ENCODE measurements around the gene PAPPA. TPM values are rescaled to one million over a fixed set of nuclear protein-coding genes. Genes with fewer than 3 reads are reported as not detected.
A peak's percentile ranks its signal among the peaks of the same experiment; 100 is the strongest.

PAPPA gene
- total RNA-seq, 1 donor from 2014 or later, result 219 TPM

- Mint-ChIP-seq H3K9me3 (ENCODE audit: low read depth) (no peaks in the 10 kb centered on the region), H3K27ac (ENCODE audit: unreplicated experiment) (no peak overlapping the region), H3K4me1 (ENCODE audit: low read depth) (peaks cover 9% of the 10 kb centered on the region), H3K36me3 (ENCODE audit: low read depth) (peaks cover 50% of the 10 kb centered on the region), H3K4me3 (ENCODE audit: unreplicated experiment) (no peak overlapping the region), H3K27me3 (ENCODE audit: low read depth) (no peaks in the 10 kb centered on the region)
- no peak for DNase-seq (ENCODE audit: low spot score)
- TF ChIP-seq, protein P1, sequence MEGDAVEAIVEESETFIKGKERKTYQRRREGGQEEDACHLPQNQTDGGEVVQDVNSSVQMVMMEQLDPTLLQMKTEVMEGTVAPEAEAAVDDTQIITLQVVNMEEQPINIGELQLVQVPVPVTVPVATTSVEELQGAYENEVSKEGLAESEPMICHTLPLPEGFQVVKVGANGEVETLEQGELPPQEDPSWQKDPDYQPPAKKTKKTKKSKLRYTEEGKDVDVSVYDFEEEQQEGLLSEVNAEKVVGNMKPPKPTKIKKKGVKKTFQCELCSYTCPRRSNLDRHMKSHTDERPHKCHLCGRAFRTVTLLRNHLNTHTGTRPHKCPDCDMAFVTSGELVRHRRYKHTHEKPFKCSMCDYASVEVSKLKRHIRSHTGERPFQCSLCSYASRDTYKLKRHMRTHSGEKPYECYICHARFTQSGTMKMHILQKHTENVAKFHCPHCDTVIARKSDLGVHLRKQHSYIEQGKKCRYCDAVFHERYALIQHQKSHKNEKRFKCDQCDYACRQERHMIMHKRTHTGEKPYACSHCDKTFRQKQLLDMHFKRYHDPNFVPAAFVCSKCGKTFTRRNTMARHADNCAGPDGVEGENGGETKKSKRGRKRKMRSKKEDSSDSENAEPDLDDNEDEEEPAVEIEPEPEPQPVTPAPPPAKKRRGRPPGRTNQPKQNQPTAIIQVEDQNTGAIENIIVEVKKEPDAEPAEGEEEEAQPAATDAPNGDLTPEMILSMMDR (IDR thresholded peaks at IDR 0.05), result no peak
Measured at GRCh38 chr9:116344416-116344815, 190.8 kb downstream of the PAPPA start.

GRCh38 chr9:116345393-116345792, 191.8 kb downstream of the PAPPA start:
- Mint-ChIP-seq H3K4me1 (ENCODE audit: low read depth) (peaks cover 6% of the 10 kb centered on the region), H3K27me3 (ENCODE audit: low read depth) (no peaks in the 10 kb centered on the region), H3K36me3 (ENCODE audit: low read depth) (peaks cover 50% of the 10 kb centered on the region), H3K27ac (ENCODE audit: unreplicated experiment) (peak overlapping the region; percentile 36), H3K4me3 (ENCODE audit: unreplicated experiment) (no peak overlapping the region), H3K9me3 (ENCODE audit: low read depth) (no peaks in the 10 kb centered on the region)
- TF ChIP-seq, protein P1 (IDR thresholded peaks at IDR 0.05), result no peak
- DNase-seq (ENCODE audit: low spot score), result no peak

DNA sequence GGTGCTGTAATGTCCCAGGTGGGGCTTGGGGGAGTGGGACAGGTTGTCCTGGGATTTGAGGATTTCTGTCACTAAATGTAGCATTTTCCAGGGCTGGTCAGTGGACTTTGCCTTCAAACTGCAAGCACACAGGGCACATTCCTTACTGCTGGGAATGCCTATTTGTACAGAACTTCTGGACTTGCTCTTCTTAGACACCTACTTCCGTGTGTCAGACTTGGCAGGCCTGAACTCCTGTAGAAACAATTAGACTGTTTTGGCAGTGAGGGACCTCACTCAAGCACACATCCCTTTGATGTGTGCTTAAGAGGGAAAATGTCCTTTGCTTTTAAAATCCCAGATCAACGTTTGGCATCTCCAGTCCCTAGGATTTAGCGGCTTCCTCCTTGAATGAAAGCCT, 192.2 kb downstream of the PAPPA start:
- no peak for DNase-seq (ENCODE audit: low spot score)
- peaks cover 10% of the 10 kb centered on the region for H3K4me1 Mint-ChIP-seq (ENCODE audit: low read depth)
- no peak overlapping the region for H3K27ac Mint-ChIP-seq (ENCODE audit: unreplicated experiment)
- TF ChIP-seq, protein P1 (IDR thresholded peaks at IDR 0.05), result no peak
- H3K4me3 Mint-ChIP-seq (ENCODE audit: unreplicated experiment), result no peak overlapping the region
- no peaks in the 10 kb centered on the region for H3K9me3 Mint-ChIP-seq (ENCODE audit: low read depth)
- H3K36me3 Mint-ChIP-seq (ENCODE audit: low read depth), result peaks cover 52% of the 10 kb centered on the region
- H3K27me3 Mint-ChIP-seq (ENCODE audit: low read depth), result no peaks in the 10 kb centered on the region

DNA sequence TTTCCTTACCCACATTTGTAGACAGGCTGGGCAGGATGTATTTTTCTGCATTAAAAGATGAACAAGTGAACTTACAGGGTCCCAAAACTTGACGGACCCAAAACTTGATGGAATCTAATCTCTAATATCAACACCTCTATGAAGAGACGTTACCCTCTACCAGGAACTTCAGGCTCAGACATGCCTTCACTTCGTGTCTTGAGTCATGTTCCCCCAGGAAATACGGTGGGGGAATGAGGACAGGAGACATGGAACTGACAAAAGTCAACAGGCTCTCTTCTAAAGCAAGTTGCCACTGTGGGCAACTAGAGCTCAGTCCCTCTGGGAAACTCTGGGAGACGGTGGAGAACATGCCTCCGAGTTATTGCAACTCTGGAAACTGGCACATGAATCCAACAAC, 196.1 kb downstream of the PAPPA start:
- Mint-ChIP-seq H3K4me3 (ENCODE audit: unreplicated experiment) (no peak overlapping the region), H3K4me1 (ENCODE audit: low read depth) (peaks cover 21% of the 10 kb centered on the region), H3K36me3 (ENCODE audit: low read depth) (peaks cover 71% of the 10 kb centered on the region), H3K27ac (ENCODE audit: unreplicated experiment) (peak overlapping the region; percentile 35), H3K27me3 (ENCODE audit: low read depth) (no peaks in the 10 kb centered on the region), H3K9me3 (ENCODE audit: low read depth) (no peaks in the 10 kb centered on the region)
- TF ChIP-seq, protein P1 (IDR thresholded peaks at IDR 0.05), result no peak
- no peak for DNase-seq (ENCODE audit: low spot score)

DNA sequence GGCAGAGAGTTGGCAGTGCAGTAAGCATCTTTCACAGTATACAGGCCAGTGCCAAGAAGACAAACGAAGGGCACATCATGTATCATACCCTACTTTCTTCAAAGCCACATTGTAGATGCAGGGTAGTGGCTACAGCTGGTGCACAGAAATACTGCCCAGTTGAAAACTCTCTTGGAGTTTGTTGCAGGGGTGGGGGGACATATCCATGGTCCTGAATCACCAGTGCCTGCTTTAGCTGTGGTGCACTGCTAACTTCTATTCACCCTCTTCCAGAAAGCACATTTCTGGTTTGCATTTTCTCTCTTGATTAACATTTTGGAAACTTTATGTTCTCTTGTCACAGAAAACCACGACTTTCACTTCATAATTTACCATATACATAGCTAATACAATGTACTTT, 196.6 kb downstream of the PAPPA start:
- DNase-seq (ENCODE audit: low spot score), result no peak
- no peaks in the 10 kb centered on the region for H3K27me3 Mint-ChIP-seq (ENCODE audit: low read depth)
- no peak overlapping the region for H3K4me3 Mint-ChIP-seq (ENCODE audit: unreplicated experiment)
- H3K9me3 Mint-ChIP-seq (ENCODE audit: low read depth), result no peaks in the 10 kb centered on the region
- TF ChIP-seq, protein P1 (IDR thresholded peaks at IDR 0.05), result no peak
- H3K4me1 Mint-ChIP-seq (ENCODE audit: low read depth), result peaks cover 18% of the 10 kb centered on the region
- no peak overlapping the region for H3K27ac Mint-ChIP-seq (ENCODE audit: unreplicated experiment)
- H3K36me3 Mint-ChIP-seq (ENCODE audit: low read depth), result peaks cover 72% of the 10 kb centered on the region
